Measurements from ENCODE around the gene CACNB4. TPM values are rescaled to one million over a fixed set of nuclear protein-coding genes. Genes with fewer than 3 reads are reported as not detected.
A peak's percentile ranks its signal among the peaks of the same experiment; 100 is the strongest.

The CACNB4 gene
- total and polyA plus RNA-seq, 10 of the 15 experiments (the other 5 are each of a cell fraction or from before 2014, with no cell fraction given), result 2.0 to 21.6 (median 9.3) TPM

DNA sequence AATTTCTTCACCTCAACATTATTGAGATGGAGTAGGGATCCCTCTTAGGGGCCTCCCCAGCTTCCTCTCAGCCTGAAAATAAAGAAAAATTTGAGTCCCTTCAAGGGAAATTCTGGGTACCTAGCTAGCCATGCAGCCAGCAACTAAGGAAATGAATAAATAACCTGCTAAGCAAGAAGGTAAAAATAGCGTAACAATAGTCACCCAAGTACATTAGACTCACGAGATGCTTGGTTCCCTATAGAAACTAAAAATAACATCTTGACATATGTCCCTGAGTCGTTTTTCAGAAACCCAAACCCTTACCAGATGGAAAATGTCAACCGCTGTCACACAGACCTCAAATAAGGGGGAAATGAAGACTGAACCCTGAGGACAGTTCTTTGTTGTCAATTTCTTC, 51.9 kb downstream of the CACNB4 start (continued):
- TF ChIP-seq ZBED1 (IDR thresholded peaks at IDR 0.05; ENCODE audit: borderline replicate concordance) (peak; percentile 93), BHLHE40 (IDR thresholded peaks at IDR 0.05; ENCODE audit: borderline replicate concordance in 1 of 2, low read depth in 2 of 2, low read length in 1 of 2) (peak; percentile 84 to 90), TCF3 (IDR thresholded peaks at IDR 0.05; ENCODE audit: borderline replicate concordance, insufficient read depth, low read depth, low read length) (peak; percentile 95), KDM1A (IDR thresholded peaks at IDR 0.05; ENCODE audit: borderline replicate concordance) (no peak), RUNX3 (IDR thresholded peaks at IDR 0.05; ENCODE audit: low read length) (peak; percentile 95), CHD2 (IDR thresholded peaks at IDR 0.05; ENCODE audit: borderline replicate concordance, low read depth, low read length) (no peak), MTA3 (IDR thresholded peaks at IDR 0.05; ENCODE audit: borderline replicate concordance, low read length) (no peak; the same call in 1 of the 2 replicates), NFIC (IDR thresholded peaks at IDR 0.05; ENCODE audit: low read depth, low read length) (peak; percentile 97), EP300 (IDR thresholded peaks at IDR 0.05; ENCODE audit: borderline replicate concordance in 1 of 2, control insufficient read depth in 1 of 2, low read depth in 2 of 2, low read length in 2 of 2) (peak; percentile 50 to 95; a peak in 2 of 4 replicates), ATF7 (IDR thresholded peaks at IDR 0.05; ENCODE audit: low read depth) (peak; percentile 57; the same call in 1 of the 2 replicates), POU2F2 (IDR thresholded peaks at IDR 0.05; ENCODE audit: borderline replicate concordance, low read depth, low read length) (peak; percentile 52; the same call in 2 of the 3 replicates), MEF2A (IDR thresholded peaks at IDR 0.05; ENCODE audit: insufficient read depth, low read depth, low read length) (peak; percentile 92), RBBP5 (conservative IDR thresholded peaks at IDR 0.05) (no peak), CBFB (IDR thresholded peaks at IDR 0.05; ENCODE audit: low read depth) (peak; percentile 79), NFYB (IDR thresholded peaks at IDR 0.05; ENCODE audit: insufficient read depth, low read depth, low read length) (no peak), ZNF274 (IDR thresholded peaks at IDR 0.05; ENCODE audit: insufficient read depth, insufficient read length) (no peak), BCL11A (IDR thresholded peaks at IDR 0.05; ENCODE audit: low read depth, low read length) (0 out of 2 replicates have a peak, but pooled peaks have one; percentile 7), EED (IDR thresholded peaks at IDR 0.05; ENCODE audit: low read depth) (0 out of 2 replicates have a peak, but pooled peaks have one; percentile 76)
- TF ChIP-seq, protein P1, sequence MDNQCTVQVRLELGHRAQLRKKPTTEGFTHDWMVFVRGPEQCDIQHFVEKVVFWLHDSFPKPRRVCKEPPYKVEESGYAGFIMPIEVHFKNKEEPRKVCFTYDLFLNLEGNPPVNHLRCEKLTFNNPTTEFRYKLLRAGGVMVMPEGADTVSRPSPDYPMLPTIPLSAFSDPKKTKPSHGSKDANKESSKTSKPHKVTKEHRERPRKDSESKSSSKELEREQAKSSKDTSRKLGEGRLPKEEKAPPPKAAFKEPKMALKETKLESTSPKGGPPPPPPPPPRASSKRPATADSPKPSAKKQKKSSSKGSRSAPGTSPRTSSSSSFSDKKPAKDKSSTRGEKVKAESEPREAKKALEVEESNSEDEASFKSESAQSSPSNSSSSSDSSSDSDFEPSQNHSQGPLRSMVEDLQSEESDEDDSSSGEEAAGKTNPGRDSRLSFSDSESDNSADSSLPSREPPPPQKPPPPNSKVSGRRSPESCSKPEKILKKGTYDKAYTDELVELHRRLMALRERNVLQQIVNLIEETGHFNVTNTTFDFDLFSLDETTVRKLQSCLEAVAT (IDR thresholded peaks at IDR 0.05), result no peak
- TF ChIP-seq, protein P2, sequence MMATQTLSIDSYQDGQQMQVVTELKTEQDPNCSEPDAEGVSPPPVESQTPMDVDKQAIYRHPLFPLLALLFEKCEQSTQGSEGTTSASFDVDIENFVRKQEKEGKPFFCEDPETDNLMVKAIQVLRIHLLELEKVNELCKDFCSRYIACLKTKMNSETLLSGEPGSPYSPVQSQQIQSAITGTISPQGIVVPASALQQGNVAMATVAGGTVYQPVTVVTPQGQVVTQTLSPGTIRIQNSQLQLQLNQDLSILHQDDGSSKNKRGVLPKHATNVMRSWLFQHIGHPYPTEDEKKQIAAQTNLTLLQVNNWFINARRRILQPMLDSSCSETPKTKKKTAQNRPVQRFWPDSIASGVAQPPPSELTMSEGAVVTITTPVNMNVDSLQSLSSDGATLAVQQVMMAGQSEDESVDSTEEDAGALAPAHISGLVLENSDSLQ (IDR thresholded peaks at IDR 0.05), result peak; percentile 74
- TF ChIP-seq, protein P3, sequence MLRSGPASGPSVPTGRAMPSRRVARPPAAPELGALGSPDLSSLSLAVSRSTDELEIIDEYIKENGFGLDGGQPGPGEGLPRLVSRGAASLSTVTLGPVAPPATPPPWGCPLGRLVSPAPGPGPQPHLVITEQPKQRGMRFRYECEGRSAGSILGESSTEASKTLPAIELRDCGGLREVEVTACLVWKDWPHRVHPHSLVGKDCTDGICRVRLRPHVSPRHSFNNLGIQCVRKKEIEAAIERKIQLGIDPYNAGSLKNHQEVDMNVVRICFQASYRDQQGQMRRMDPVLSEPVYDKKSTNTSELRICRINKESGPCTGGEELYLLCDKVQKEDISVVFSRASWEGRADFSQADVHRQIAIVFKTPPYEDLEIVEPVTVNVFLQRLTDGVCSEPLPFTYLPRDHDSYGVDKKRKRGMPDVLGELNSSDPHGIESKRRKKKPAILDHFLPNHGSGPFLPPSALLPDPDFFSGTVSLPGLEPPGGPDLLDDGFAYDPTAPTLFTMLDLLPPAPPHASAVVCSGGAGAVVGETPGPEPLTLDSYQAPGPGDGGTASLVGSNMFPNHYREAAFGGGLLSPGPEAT (IDR thresholded peaks at IDR 0.05; ENCODE audit: low read depth), result 0 out of 2 replicates have a peak, but pooled peaks have one; percentile 65
- TF ChIP-seq, protein P4, sequence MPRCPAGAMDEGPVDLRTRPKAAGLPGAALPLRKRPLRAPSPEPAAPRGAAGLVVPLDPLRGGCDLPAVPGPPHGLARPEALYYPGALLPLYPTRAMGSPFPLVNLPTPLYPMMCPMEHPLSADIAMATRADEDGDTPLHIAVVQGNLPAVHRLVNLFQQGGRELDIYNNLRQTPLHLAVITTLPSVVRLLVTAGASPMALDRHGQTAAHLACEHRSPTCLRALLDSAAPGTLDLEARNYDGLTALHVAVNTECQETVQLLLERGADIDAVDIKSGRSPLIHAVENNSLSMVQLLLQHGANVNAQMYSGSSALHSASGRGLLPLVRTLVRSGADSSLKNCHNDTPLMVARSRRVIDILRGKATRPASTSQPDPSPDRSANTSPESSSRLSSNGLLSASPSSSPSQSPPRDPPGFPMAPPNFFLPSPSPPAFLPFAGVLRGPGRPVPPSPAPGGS (IDR thresholded peaks at IDR 0.05; ENCODE audit: borderline replicate concordance, insufficient read depth, low read depth, low read length, poor library complexity, severe bottlenecking), result peak; percentile 49
